Activated naive CD4-positive, alpha-beta T cell treated with anti-CD3 and anti-CD28 coated beads, Interleukin-2, amount 50 U/mL, for 72 hours (primary cell): ENCODE measurements around the gene MKX. TPM values are rescaled to one million over a fixed set of nuclear protein-coding genes. Genes with fewer than 3 reads are reported as not detected.
A peak's percentile ranks its signal among the peaks of the same experiment; 100 is the strongest.
"Not testable (repeated sequence)": the region's sequence is repeated elsewhere in the genome, so short reads cannot be mapped to it uniquely, and the experiment has no call there.

Experiments
- ATAC-seq, 2 donors: fragments of 150-1000 bp; cut with Tn5 transposase; 2 replicates each; pipeline ENCODE4 v1.10.0; 2021; ENCODE audit warnings: mild to moderate bottlenecking in 2 of 2, moderate library complexity in 2 of 2
- DNase-seq, 2 donors: peaks; one replicate each; pipeline ENCODE4 v3.0.0; 2021 to 2022; ENCODE audit warnings: low spot score in 2 of 2
- H3K27ac Mint-ChIP-seq, 2 donors: one replicate each; pipeline ENCODE4 v1.8.0; 2022; ENCODE audit warnings: mild to moderate bottlenecking in 2 of 2, mixed read lengths in 2 of 2
- H3K36me3 Mint-ChIP-seq, 2 donors: one replicate each; pipeline ENCODE4 v1.8.0; 2022; ENCODE audit warnings: mixed read lengths in 2 of 2
- H3K9me3 Mint-ChIP-seq, 2 donors: one replicate each; pipeline ENCODE4 v1.8.0; 2022; ENCODE audit warnings: mixed read lengths in 2 of 2
- total RNA-seq, 2 donors: library from RNA; stranded (reverse); gene quantifications; one replicate each; pipeline ENCODE4 v1.2.3, GENCODE V29; 2022

The MKX gene
- total RNA-seq, 2 donors from 2014 or later: not detected

DNA sequence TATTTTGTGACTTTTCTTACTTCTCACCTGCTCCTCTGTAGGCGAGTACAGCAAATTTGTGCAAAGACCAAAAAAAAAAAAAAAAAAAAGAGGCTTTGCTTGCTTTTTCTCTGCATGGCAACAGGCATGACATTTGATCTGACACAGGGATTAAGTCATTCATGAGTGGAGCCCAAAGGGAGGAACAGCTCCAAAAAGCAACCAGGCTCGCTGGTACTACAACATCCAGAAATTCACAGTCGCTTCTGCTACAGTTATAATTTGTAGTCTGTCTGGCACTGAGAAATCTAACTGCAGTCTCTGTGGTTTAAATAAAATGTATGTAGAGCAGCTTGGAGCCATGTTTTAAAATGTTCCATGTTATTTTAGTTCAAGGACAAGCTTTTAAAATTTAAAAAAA is 31.7 kb downstream of the MKX start:
- H3K9me3 Mint-ChIP-seq: no peaks in the 10 kb centered on the region
- H3K27ac Mint-ChIP-seq: no peak overlapping the region
- DNase-seq: no peak
- no peak for ATAC-seq
- no peaks in the 10 kb centered on the region for H3K36me3 Mint-ChIP-seq

DNA sequence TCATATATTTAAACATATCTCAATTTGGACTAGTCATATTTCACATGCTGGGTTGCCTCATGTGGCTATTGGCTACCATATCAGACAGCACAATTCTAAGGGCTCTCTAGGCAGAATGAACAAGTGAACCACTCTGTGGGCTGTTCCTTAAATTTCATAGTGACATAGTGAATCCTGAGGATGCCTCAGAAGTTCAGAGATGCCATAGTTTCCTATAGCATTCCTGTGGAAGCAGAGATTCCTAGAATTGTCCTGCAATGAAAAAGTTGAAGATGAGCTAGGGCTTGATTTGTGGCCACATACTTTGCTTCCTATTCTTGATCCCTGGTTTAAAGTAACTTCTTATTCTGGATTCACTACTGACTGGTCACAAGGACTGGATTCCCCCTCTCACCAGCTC is 35.6 kb downstream of the MKX start:
- ATAC-seq (no peak), DNase-seq (no peak)
- no peaks in the 10 kb centered on the region for H3K36me3 Mint-ChIP-seq
- no peak overlapping the region for H3K27ac Mint-ChIP-seq
- H3K9me3 Mint-ChIP-seq: no peaks in the 10 kb centered on the region

DNA sequence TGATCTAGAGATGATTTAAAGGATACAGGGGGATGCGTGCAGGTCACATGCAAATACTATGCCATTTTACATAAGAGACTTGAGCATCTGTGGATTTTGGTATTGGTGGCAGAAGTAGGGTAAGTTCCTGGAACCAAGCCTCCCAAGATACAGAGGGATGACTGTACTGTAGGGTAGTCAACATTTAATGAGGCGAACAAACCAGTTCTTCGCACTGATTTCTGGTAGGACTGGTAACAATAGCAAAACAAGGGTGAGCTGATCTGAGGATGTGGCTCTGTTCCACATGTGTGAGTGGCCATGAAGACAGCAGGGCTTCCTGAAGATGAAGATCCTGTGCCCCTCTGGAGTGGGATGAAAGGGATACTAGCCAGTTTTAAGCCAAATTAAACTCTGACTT is 36.3 kb downstream of the MKX start:
- Mint-ChIP-seq H3K36me3 (no peaks in the 10 kb centered on the region), H3K27ac (no peak overlapping the region), H3K9me3 (no peaks in the 10 kb centered on the region)
- ATAC-seq: no peak
- DNase-seq: no peak

DNA sequence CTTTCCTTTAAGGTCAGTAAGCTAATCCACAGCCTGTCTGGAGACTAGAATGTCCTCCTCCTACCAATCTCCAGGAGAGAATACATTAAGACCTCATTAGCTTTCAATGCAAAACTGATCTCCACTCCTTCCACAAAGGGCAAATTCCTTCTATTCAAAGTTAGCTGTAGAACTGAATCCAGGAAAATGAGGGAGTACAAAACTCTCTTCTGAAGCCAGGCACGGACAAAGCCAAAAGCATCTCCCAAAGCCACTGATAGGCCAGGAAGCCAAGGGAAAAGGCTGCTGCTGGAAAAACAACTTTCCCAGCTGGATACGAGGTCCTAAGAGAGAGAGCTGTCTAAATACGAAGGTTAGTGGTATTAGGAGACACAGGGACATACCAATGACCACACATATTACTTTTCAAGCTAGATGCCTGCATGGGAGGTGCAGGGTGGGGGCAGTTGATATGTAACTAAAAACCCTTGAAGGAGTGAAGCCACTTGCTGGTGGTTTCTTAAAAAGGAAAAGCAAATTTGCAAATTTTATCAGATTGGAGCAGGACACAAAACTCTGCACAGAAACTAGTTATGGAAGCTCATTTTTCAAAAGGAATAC is 43.6 kb downstream of the MKX start:
- DNase-seq: no peak
- Mint-ChIP-seq H3K27ac (no peak overlapping the region), H3K36me3 (no peaks in the 10 kb centered on the region), H3K9me3 (no peaks in the 10 kb centered on the region)
- ATAC-seq: no peak

DNA sequence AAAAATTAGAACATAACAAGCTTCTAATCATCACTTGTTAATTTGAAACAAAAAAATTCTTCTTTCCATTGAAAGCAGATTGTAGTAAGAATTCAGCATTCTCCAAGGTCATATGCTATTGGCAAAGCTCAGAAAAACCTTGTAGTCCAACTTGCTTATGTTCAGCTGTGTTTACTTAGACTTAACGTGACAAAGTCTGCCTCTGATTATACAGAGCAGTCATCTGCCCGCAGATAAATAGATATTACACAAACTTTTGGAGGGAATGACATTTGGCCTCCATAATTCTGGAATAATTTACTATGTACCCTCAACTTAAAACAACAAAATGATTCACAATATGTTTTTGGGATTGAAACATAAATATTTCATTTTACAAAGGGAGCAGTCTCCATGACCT is 45.8 kb downstream of the MKX start:
- no peaks in the 10 kb centered on the region for H3K36me3 Mint-ChIP-seq
- H3K27ac Mint-ChIP-seq: no peak overlapping the region
- H3K9me3 Mint-ChIP-seq: no peaks in the 10 kb centered on the region
- no peak for ATAC-seq
- DNase-seq: no peak

DNA sequence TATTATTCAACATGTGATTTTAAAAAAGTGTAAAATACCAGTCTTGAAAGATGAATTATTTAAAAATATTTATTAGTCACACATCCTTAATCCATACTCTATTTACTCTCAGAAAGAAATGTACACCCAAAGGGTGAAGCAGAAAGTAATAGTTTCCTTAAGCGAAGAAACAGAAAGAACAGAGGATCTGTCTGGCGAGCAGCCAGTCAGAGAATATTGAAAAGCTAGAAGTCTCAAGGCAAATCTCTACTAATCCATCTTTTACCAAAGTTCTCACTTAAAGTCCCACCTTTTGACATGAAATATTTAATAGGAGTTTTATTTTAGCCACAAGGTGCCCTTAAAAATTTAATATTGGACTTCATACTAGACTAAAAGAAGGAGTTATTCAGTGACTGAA is 46.7 kb downstream of the MKX start:
- Mint-ChIP-seq H3K27ac (no peak overlapping the region), H3K9me3 (no peaks in the 10 kb centered on the region), H3K36me3 (no peaks in the 10 kb centered on the region)
- DNase-seq (no peak), ATAC-seq (no peak)

DNA sequence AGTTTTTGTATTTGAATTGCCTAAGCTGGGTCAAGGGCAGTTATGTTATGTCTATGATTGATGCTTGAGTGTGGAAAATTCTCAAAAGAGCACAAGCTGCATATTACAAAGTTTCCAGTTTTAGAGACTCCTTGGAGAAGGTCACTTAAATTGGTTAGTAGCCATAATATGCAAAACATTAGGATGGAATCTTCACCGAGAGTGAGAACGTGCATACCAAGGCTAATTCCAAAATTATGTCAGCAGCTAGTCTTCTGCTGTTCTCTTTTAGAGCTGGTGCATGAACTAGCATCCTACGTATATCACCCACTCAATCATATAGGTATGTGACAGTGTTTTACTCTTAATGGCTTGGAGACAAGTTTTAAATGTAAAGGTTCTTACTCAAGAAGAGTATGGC is 49.2 kb downstream of the MKX start:
- ATAC-seq: no peak
- no peak for DNase-seq
- H3K36me3 Mint-ChIP-seq: no peaks in the 10 kb centered on the region
- no peak overlapping the region for H3K27ac Mint-ChIP-seq
- no peaks in the 10 kb centered on the region for H3K9me3 Mint-ChIP-seq

DNA sequence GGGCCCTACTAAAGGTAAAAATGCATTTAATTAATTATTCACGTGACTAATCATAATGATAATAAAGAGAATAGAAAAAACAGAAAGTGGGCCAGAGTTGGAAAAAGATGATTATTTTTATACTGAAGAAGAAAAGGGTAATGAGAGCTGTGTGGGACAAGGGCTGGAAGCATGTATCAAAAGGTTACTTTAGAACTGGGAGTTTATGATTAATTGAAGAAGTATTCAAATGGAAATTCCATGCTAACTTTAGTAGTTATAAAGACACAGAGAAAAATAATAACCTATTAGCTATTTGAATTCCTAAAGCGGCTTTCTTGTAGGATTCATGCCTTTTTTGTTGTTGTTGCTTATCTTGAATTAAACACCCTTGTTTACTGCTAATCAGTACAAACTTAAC is 49.9 kb downstream of the MKX start:
- H3K36me3 Mint-ChIP-seq: no peaks in the 10 kb centered on the region
- no peaks in the 10 kb centered on the region for H3K9me3 Mint-ChIP-seq
- no peak overlapping the region for H3K27ac Mint-ChIP-seq
- DNase-seq (no peak), ATAC-seq (no peak)

DNA sequence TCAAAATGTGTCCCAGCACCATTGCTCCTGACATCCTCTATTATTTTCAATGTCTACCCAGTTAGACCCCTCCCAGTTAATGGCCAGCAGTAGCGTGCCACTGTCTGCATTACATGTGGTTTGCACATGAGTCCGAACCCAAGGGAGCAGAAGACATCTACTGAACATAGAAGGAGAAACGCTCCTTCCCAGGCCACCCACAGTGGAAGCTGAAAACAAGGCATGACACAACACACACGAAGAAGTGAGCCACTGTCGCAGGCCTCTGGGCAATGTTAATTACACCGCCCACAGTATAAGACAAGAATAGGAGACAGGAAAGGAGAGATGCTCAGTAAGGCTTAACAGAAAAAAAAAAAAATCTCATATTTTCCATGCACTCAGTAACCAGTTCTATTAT is 50.5 kb downstream of the MKX start:
- no peak for ATAC-seq
- no peaks in the 10 kb centered on the region for H3K9me3 Mint-ChIP-seq
- DNase-seq: no peak
- no peak overlapping the region for H3K27ac Mint-ChIP-seq
- H3K36me3 Mint-ChIP-seq: no peaks in the 10 kb centered on the region

DNA sequence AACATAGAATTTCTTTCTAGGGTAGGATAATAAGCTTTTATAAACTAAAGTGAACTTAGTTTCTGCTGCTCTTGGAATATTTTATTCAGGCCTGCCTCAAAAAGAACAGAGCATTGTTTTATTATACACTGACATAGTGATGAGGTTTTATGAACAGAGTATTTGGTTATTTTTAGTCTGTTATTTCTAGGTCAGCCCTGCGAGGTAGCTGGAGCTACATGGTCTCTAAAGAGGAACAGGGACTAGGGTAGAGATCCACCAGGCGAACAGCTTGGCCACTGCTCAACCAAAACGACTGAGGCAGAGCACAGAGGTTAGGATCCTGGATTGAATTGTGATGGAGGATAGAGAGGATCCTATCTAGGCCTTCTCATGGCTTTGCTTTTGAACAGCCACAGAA is 53.0 kb downstream of the MKX start:
- no peak for ATAC-seq
- Mint-ChIP-seq H3K27ac (no peak overlapping the region), H3K36me3 (no peaks in the 10 kb centered on the region), H3K9me3 (no peaks in the 10 kb centered on the region)
- no peak for DNase-seq

DNA sequence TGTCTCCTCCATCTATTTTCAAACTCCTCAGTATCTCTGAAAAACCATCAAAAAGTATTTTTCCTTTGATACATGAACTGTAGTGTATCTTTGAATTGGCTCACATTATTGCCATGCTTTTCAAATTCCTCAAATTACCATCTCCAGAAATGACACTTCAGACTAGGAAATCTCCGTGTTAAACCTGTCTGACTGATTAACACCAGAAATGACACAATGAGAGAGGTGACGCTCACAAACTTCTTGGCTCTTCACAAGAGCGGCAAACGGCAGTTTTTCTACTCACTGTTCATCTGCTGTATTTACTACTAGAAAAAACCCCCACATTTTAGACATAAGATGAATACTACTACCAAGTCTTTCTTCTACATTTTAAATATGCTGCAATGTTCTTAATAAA is 56.6 kb downstream of the MKX start:
- ATAC-seq (no peak), DNase-seq (no peak)
- H3K36me3 Mint-ChIP-seq: no peaks in the 10 kb centered on the region

DNA sequence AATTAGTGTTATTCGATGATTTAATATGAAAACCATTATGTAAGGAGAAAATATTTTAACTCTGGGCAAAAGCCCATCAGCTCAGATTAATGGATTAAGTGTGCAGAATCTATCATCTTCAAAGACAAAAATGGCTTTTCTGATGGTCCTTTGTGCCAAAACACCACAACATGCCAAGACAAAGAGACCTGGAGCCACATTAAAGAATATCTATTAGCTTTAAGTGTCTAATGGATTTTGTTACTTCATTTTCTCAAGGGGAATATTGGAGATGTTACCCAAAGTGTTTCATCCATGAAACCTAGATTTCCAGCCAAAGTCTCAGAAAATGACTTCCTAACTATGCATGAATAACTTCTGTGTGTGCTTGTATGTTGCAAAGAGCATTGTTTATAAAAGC is 57.3 kb downstream of the MKX start:
- Mint-ChIP-seq H3K27ac (no peak overlapping the region), H3K36me3 (no peaks in the 10 kb centered on the region), H3K9me3 (no peaks in the 10 kb centered on the region)
- DNase-seq (no peak), ATAC-seq (no peak)

More for the DNA sequence above, 56.6 kb downstream of the MKX start:
- H3K27ac Mint-ChIP-seq: no peak overlapping the region
- no peaks in the 10 kb centered on the region for H3K9me3 Mint-ChIP-seq

DNA sequence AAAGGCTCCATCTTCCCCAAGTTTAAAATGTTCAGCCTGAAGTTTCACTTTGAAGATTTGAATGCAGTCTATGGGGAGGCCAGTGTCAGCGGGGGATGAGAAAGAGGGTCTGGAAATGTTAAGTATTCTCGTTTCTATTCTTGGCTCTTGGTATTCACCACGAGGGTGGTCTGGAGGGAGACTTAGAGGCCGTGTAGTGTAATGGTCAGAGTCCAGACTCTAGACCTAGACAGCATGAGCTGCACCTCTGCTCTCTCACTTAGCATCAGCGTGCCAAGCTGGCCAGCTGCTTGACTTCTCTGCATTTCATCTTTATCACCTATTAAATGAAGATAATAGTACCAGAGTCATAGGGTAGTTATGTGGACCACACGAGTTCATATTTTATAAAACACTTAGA is 57.9 kb downstream of the MKX start:
- no peaks in the 10 kb centered on the region for H3K9me3 Mint-ChIP-seq
- ATAC-seq: no peak
- no peak overlapping the region for H3K27ac Mint-ChIP-seq
- no peak for DNase-seq
- H3K36me3 Mint-ChIP-seq: no peaks in the 10 kb centered on the region

DNA sequence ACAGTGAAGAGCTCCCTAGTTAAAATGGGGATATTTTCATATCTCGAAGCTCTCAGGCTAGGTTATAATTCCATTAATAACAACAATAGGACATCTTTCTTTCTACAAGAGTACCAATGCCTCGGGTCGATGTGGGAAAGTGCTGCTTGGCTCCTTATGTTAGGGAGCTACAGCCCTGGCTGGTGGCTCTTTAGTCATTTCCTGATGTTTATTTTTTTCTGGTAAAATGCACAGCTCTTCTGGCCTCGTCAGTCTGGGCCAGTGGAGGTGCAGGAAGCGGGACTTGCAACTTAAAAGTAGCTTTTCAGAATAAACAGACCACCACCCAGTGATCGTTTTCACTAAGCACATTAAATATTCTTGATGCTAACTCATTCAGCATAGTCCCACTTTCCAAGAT is 58.3 kb downstream of the MKX start:
- DNase-seq (no peak), ATAC-seq (no peak)
- H3K36me3 Mint-ChIP-seq: no peaks in the 10 kb centered on the region
- H3K27ac Mint-ChIP-seq: no peak overlapping the region
- no peaks in the 10 kb centered on the region for H3K9me3 Mint-ChIP-seq

DNA sequence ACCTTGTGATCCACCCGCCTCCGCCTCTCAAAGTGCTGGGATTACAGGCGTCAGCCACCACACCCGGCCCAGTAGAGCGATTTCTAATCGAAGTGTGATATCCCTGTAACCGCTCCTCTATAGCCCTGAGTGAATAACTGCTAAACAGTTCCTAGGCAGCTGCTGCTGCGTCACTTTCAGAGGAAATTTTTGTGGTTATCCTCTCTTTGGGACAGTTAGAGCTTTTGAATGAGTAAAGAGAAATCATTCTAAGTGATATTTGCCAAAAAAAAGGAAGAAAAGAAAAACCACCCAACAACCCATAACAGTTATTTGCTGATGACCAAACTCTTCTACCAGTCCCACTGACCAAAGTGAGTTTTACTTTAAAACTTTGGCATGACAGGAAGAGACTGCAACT is 59.9 kb downstream of the MKX start:
- Mint-ChIP-seq H3K27ac (no peak overlapping the region), H3K36me3 (no peaks in the 10 kb centered on the region), H3K9me3 (no peaks in the 10 kb centered on the region)
- ATAC-seq (no peak), DNase-seq (no peak)

DNA sequence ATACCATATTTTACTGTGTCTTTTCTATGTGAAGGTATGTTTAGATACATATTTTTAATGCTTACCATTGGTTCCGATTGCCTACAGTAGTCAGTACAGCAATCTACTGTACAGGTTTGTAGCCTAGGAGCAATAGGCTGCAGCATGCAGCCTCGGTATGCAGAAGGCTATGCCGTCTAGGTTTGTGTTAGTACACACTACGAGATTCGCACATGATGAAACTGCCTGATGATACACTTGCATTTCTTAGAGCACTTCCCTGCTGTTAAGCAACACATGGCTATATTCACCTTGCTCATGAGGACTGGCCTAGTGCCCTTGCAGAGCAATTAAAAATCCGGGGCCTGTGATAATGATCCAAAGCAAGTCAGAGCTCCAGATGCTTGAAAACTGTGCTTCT is 62.4 kb downstream of the MKX start:
- no peaks in the 10 kb centered on the region for H3K9me3 Mint-ChIP-seq
- H3K27ac Mint-ChIP-seq: no peak overlapping the region
- ATAC-seq (no peak), DNase-seq (no peak)
- H3K36me3 Mint-ChIP-seq: no peaks in the 10 kb centered on the region

DNA sequence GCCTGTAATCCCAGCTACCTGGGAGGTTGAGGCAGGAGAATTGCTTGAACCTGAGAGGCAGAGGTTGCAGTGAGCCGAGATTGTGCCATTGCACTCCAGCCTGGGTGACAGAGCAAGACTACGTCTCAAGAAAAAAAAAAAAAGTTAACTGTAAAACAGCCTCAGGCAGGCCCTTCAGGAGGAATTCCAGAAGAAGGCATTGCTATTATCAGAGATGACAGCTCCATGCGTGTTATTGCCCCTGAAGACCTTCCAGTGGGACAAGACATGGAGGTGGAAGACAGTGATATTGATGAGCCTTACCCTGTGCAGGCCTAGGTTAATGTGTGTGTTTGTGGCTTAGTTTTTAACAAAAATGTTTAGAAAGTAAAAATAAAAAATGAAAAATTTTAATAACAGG is 63.8 kb downstream of the MKX start:
- not testable (repeated sequence) for DNase-seq, H3K27ac Mint-ChIP-seq, H3K9me3 Mint-ChIP-seq, H3K36me3 Mint-ChIP-seq, ATAC-seq

DNA sequence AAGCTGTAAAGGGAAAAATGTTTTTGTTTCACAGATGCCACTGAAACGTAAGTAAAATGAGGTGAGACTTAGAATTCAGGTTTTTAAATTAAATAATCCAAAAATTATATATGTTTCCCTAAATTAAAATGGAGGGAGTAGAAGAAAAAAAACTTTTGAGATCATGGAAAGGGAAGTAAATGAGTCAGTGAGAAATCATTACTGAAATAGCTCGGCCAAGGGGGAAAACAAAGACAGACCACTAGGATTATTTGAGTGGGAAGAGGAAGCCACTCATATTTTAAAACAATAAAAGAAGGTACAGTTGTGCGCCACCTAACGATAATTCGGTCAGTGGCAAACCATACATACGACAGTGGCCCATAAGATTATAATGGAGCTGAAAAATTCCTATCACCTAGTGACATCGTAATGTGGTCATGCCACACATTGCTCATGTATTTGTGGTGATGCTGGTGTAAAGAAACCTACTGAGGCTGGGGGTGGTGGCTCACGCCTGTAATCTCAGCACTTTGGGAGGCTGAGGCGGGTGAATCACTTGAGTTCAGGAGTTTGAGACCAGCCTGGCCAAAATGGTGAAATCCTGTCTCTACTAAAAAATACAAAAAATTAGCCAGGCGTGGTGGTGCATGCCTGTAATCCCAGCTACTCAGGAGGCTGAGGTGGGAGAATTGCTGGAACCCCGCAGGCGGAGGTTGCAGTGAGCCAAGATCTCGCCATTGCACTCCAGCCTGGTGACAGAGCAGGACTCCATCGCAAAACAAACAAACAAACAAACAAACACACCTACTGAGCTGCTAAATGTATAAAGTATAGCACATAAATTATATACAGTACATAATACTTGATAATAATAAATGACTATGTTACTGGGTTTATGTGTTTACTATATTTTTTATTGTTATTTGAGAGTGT is 64.7 kb downstream of the MKX start:
- Mint-ChIP-seq H3K36me3 (no peaks in the 10 kb centered on the region), H3K27ac (no peak overlapping the region), H3K9me3 (no peaks in the 10 kb centered on the region)
- DNase-seq (no peak), ATAC-seq (peak in 1 of 2 donors; percentile 60)
